ENCODE data around the gene SPTB.

The SPTB gene

DNA sequence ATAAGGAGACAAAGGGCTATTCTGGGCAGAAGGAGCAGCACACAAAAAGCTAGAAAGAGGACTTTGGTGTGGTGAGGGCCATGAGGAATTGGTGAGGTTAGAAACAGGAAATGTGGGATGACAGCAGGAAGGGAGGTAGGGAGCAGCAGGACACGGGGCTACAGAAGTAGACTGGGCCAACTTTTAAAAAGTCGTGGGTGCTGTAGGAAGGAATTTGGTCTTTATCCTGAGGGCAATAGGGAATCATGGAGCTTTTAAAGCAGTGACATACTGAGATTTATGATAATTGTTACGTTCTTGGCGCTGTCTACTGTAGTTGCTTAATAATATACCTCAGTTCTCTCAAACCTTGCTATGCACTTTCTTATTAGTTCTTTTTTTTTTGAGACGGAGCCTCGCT lies 26.3 kb upstream of the SPTB start:
- H3K4me2 ChIP-seq (ENCODE audit: low read depth, low read length, poor library complexity, severe bottlenecking): no peak overlapping the region
- no peaks in the 10 kb centered on the region for H3K9me2 ChIP-seq (replicated peaks; ENCODE audit: insufficient read depth, low read length)
- no peaks in the 10 kb centered on the region for H3K9me3 ChIP-seq (ENCODE audit: insufficient read depth, low read length)
- no peak overlapping the region for H3K27ac ChIP-seq (ENCODE audit: low read depth, low read length)
- no peaks in the 10 kb centered on the region for H3K36me3 ChIP-seq (ENCODE audit: low read length)
- H3K9ac ChIP-seq (ENCODE audit: low read length): no peak overlapping the region
- no peak overlapping the region for H3K4me3 ChIP-seq (ENCODE audit: insufficient read depth, low read length, poor library complexity, severe bottlenecking)
- H2AFZ ChIP-seq (ENCODE audit: low read depth, low read length, severe bottlenecking): no peak overlapping the region
- no peaks in the 10 kb centered on the region for H3K27me3 ChIP-seq (ENCODE audit: low read length)
- TF ChIP-seq EZH2phosphoT487 (conservative IDR thresholded peaks at IDR 0.05; ENCODE audit: low read length): no peak
- TF ChIP-seq, protein P1, sequence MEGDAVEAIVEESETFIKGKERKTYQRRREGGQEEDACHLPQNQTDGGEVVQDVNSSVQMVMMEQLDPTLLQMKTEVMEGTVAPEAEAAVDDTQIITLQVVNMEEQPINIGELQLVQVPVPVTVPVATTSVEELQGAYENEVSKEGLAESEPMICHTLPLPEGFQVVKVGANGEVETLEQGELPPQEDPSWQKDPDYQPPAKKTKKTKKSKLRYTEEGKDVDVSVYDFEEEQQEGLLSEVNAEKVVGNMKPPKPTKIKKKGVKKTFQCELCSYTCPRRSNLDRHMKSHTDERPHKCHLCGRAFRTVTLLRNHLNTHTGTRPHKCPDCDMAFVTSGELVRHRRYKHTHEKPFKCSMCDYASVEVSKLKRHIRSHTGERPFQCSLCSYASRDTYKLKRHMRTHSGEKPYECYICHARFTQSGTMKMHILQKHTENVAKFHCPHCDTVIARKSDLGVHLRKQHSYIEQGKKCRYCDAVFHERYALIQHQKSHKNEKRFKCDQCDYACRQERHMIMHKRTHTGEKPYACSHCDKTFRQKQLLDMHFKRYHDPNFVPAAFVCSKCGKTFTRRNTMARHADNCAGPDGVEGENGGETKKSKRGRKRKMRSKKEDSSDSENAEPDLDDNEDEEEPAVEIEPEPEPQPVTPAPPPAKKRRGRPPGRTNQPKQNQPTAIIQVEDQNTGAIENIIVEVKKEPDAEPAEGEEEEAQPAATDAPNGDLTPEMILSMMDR (IDR thresholded peaks at IDR 0.05; ENCODE audit: insufficient read depth, low read length, poor library complexity, severe bottlenecking): no peak
- H4K20me1 ChIP-seq (ENCODE audit: low read depth, low read length): no peaks in the 10 kb centered on the region
- no peaks in the 10 kb centered on the region for H3F3A ChIP-seq (ENCODE audit: insufficient read depth)
- no peaks in the 10 kb centered on the region for H3K79me2 ChIP-seq (ENCODE audit: insufficient read depth, low read length)

DNA sequence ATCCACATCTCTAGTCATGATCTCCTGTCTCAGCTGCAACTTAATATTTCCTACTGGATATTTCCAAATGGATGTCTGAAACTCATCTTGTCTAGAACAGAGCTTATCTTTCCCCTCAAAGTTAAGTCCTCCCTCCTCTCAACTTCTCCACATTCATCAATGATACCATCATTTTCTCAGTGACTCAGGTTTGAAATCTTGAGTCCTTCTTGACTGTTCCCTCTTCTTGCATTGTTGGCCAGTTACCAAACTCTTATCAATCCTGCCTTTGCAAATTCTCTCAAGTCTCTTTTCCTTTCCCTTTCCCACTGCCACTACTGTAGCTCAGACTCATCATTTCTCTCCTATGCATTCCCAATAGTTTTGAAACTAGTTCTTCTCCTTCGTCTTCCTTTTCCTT lies 20.3 kb upstream of the SPTB start:
- TF ChIP-seq EZH2phosphoT487 (conservative IDR thresholded peaks at IDR 0.05; ENCODE audit: low read length): no peak
- TF ChIP-seq, protein P1 (IDR thresholded peaks at IDR 0.05; ENCODE audit: insufficient read depth, low read length, poor library complexity, severe bottlenecking): no peak
- Histone ChIP-seq H3K9me3 (ENCODE audit: insufficient read depth, low read length) (no peaks in the 10 kb centered on the region), H3K4me3 (ENCODE audit: insufficient read depth, low read length, poor library complexity, severe bottlenecking) (no peak overlapping the region), H3K9ac (ENCODE audit: low read length) (no peak overlapping the region), H4K20me1 (ENCODE audit: low read depth, low read length) (no peaks in the 10 kb centered on the region), H3K4me2 (ENCODE audit: low read depth, low read length, poor library complexity, severe bottlenecking) (no peak overlapping the region), H3F3A (ENCODE audit: insufficient read depth) (no peaks in the 10 kb centered on the region), H3K27me3 (ENCODE audit: low read length) (no peaks in the 10 kb centered on the region), H3K36me3 (ENCODE audit: low read length) (no peaks in the 10 kb centered on the region), H3K79me2 (ENCODE audit: insufficient read depth, low read length) (no peaks in the 10 kb centered on the region), H3K9me2 (replicated peaks; ENCODE audit: insufficient read depth, low read length) (no peaks in the 10 kb centered on the region), H3K27ac (ENCODE audit: low read depth, low read length) (no peak overlapping the region), H2AFZ (ENCODE audit: low read depth, low read length, severe bottlenecking) (no peak overlapping the region)

- no peaks in the 10 kb centered on the region for H3K36me3 ChIP-seq (ENCODE audit: low read length)
- no peak overlapping the region for H3K9ac ChIP-seq (ENCODE audit: low read length)
- no peaks in the 10 kb centered on the region; the same call in 1 of the 2 replicates for H4K20me1 ChIP-seq (ENCODE audit: low read depth, low read length)
- no peaks in the 10 kb centered on the region for H3K79me2 ChIP-seq (ENCODE audit: insufficient read depth, low read length)
- H3F3A ChIP-seq (ENCODE audit: insufficient read depth): no peaks in the 10 kb centered on the region
- TF ChIP-seq EZH2phosphoT487 (conservative IDR thresholded peaks at IDR 0.05; ENCODE audit: low read length): no peak
- TF ChIP-seq, protein P1 (IDR thresholded peaks at IDR 0.05; ENCODE audit: insufficient read depth, low read length, poor library complexity, severe bottlenecking): peak; percentile 26
- H3K27me3 ChIP-seq (ENCODE audit: low read length): no peaks in the 10 kb centered on the region
- no peak overlapping the region for H3K4me3 ChIP-seq (ENCODE audit: insufficient read depth, low read length, poor library complexity, severe bottlenecking)
- H3K27ac ChIP-seq (ENCODE audit: low read depth, low read length): no peak overlapping the region
- H3K9me2 ChIP-seq (replicated peaks; ENCODE audit: insufficient read depth, low read length): no peaks in the 10 kb centered on the region
- no peak overlapping the region for H2AFZ ChIP-seq (ENCODE audit: low read depth, low read length, severe bottlenecking)
- no peak overlapping the region for H3K4me2 ChIP-seq (ENCODE audit: low read depth, low read length, poor library complexity, severe bottlenecking)
- no peaks in the 10 kb centered on the region for H3K9me3 ChIP-seq (ENCODE audit: insufficient read depth, low read length)
Observed at GRCh38 chr14:64891839-64892375, 12.2 kb upstream of the SPTB start.

Measured in SU-DHL-6 (cell line).